Liver (tissue), 3 donors: Measurements from ENCODE around the gene TPCN1.

Experiments used
- ATF3 ChIP-seq: IDR thresholded peaks from 2 replicates; pipeline ENCODE4 v1.6.1; 2016; ENCODE audit warnings: antibody characterized with exemption
- CTCF ChIP-seq: fragments of 150-350 bp; IDR thresholded peaks from 2 replicates; pipeline ENCODE4 v1.5.1; 2017; ENCODE audit warnings: improper control_type of control experiment, low read depth, low read length; ENCODE audit not compliant: missing input control
- REST ChIP-seq: IDR thresholded peaks from 2 replicates; pipeline ENCODE4 v1.6.1; 2016; ENCODE audit warnings: antibody characterized with exemption, mild to moderate bottlenecking
- donor health status: healthy.
- donor health status: healthy.

GRCh38 chr12:113278141-113278540 lies 56.9 kb downstream of the TPCN1 start:
- TF ChIP-seq CTCF (no peak), REST (no peak), ATF3 (no peak)
